Keratinocyte (primary cell): Measurements from ENCODE around the gene LUZP1.

ENCODE experiments used
- EZH2 ChIP-seq: IDR thresholded peaks from one replicate; pipeline ENCODE4 v1.6.1; 2012; ENCODE audit warnings: inconsistent platforms, mild to moderate bottlenecking, low read length, moderate library complexity
- TF ChIP-seq, protein P1 (sequence below), 3 experiments: IDR thresholded peaks in 1 of 3; conservative IDR thresholded peaks in 1 of 3; optimal IDR thresholded peaks in 1 of 3; 2 replicates in 2 of 3; 3 replicates in 1 of 3; pipeline versions ENCODE3 to v1.5.1; 2011; ENCODE audit warnings: low read length in 3 of 3, mild to moderate bottlenecking in 3 of 3, moderate library complexity in 2 of 3, control low read depth in 1 of 3, inconsistent platforms in 1 of 3; ENCODE audit not compliant: insufficient read depth in 2 of 3; ENCODE audit errors: extremely low read depth in 1 of 3

GRCh38 chr1:23118957-23119792, 49.5 kb downstream of the LUZP1 start:
- TF ChIP-seq, protein P1, sequence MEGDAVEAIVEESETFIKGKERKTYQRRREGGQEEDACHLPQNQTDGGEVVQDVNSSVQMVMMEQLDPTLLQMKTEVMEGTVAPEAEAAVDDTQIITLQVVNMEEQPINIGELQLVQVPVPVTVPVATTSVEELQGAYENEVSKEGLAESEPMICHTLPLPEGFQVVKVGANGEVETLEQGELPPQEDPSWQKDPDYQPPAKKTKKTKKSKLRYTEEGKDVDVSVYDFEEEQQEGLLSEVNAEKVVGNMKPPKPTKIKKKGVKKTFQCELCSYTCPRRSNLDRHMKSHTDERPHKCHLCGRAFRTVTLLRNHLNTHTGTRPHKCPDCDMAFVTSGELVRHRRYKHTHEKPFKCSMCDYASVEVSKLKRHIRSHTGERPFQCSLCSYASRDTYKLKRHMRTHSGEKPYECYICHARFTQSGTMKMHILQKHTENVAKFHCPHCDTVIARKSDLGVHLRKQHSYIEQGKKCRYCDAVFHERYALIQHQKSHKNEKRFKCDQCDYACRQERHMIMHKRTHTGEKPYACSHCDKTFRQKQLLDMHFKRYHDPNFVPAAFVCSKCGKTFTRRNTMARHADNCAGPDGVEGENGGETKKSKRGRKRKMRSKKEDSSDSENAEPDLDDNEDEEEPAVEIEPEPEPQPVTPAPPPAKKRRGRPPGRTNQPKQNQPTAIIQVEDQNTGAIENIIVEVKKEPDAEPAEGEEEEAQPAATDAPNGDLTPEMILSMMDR (optimal IDR thresholded peaks at IDR 0.05 in 1 of 3, IDR thresholded peaks at IDR 0.05 in 1 of 3, conservative IDR thresholded peaks at IDR 0.05 in 1 of 3; ENCODE audit: extremely low read depth in 1 of 3, insufficient read depth in 2 of 3, low read length in 3 of 3), result no peak
- TF ChIP-seq EZH2, result no peak
